Caco-2 (cell line): ENCODE data around the gene MPIG6B. TPM values are rescaled to one million over a fixed set of nuclear protein-coding genes. Genes with fewer than 3 reads are reported as not detected.

Source experiments
- BruUV-seq: library from RNA; stranded (reverse); fragments of 400-500 nt; replicated peaks from 2 replicates; lab custom pipeline; 2021; lab: Mats Ljungman, UMichigan
- CTCF ChIA-PET: fragments of 300-600 bp; sonication (Branson Sonifier 250); formaldehyde crosslinking; loops from one replicate; lab custom pipeline; 2022; ENCODE audit warnings: antibody characterized with exemption; lab: Charles Lee
- POLR2A ChIA-PET: fragments of 300-600 bp; sonication (Branson Sonifier 250); formaldehyde crosslinking; loops from one replicate; lab custom pipeline; 2022; ENCODE audit warnings: antibody characterized with exemption; lab: Charles Lee
- DNase-seq, 2 experiments: peaks; one replicate each; pipeline versions ENCODE4 v3.0.0 to v3.0.0-alpha.2; 2020 to 2022
- H3K27me3 ChIP-seq: replicated peaks from 2 replicates; pipeline ENCODE4 v1.6.0; 2011; ENCODE audit warnings: low read length; ENCODE audit not compliant: control insufficient read depth, insufficient read depth
- H3K36me3 ChIP-seq: 2 replicates; pipeline ENCODE4 v1.5.1; 2011; ENCODE audit warnings: low read length; ENCODE audit not compliant: control insufficient read depth, insufficient read depth
- H3K4me1 ChIP-seq: fragments of 250-450 bp; sonication (Bioruptor Pico); 2 replicates; pipeline ENCODE4 v1.5.1; 2020; ENCODE audit warnings: mild to moderate bottlenecking
- H3K4me3 ChIP-seq: 2 replicates; pipeline ENCODE4 v1.5.1; 2011; ENCODE audit warnings: low read depth, mild to moderate bottlenecking, control low read depth, low read length
- H3K9me3 ChIP-seq: fragments of 250-450 bp; sonication (Bioruptor Pico); 2 replicates; pipeline ENCODE4 v1.5.1; 2020; ENCODE audit warnings: mild to moderate bottlenecking, moderate library complexity
- H3K27ac Mint-ChIP-seq: one replicate; pipeline ENCODE4 v1.8.0; 2022; ENCODE audit warnings: mixed read lengths; ENCODE audit not compliant: unreplicated experiment
- H3K27me3 Mint-ChIP-seq: one replicate; pipeline ENCODE4 v1.8.0; 2022; ENCODE audit warnings: mixed read lengths; ENCODE audit not compliant: insufficient read depth, unreplicated experiment
- H3K36me3 Mint-ChIP-seq: one replicate; pipeline ENCODE4 v1.8.0; 2022; ENCODE audit warnings: mild to moderate bottlenecking, mixed read lengths; ENCODE audit not compliant: insufficient read depth, unreplicated experiment
- H3K4me1 Mint-ChIP-seq: one replicate; pipeline ENCODE4 v1.8.0; 2022; ENCODE audit warnings: low read depth, mixed read lengths; ENCODE audit not compliant: unreplicated experiment
- H3K4me3 Mint-ChIP-seq: one replicate; pipeline ENCODE4 v1.8.0; 2022; ENCODE audit warnings: mild to moderate bottlenecking, moderate library complexity, mixed read lengths; ENCODE audit not compliant: unreplicated experiment
- H3K9me3 Mint-ChIP-seq: one replicate; pipeline ENCODE4 v1.8.0; 2022; ENCODE audit warnings: mixed read lengths; ENCODE audit not compliant: unreplicated experiment
- CTCF ChIP-seq, 2 experiments: fragments of 200-600 bp in 1 of 2; IDR thresholded peaks; 1 replicate in 1 of 2; 2 replicates in 1 of 2; pipeline versions ENCODE4 v1.5.1 to v1.8.0; 2011 to 2022; ENCODE audit warnings: antibody characterized with exemption in 1 of 2, control low read depth in 1 of 2, inconsistent platforms in 1 of 2, low read depth in 1 of 2, low read length in 1 of 2, mild to moderate bottlenecking in 1 of 2, moderate library complexity in 1 of 2; ENCODE audit not compliant: insufficient read depth in 1 of 2, severe bottlenecking in 1 of 2, unreplicated experiment in 1 of 2
- intact Hi-C: fragments of 100-400 bp; cut with micrococcal nuclease; formaldehyde crosslinking; loops from one replicate; pipeline ENCODE4 v1.10.0; 2022; ENCODE audit not compliant: unreplicated experiment
- total RNA-seq: library from RNA; stranded (reverse); gene quantifications from 2 replicates; pipeline ENCODE4 v1.2.3, GENCODE V29; 2022

Gene MPIG6B
- total RNA-seq, 1 experiment from 2014 or later = not detected

- Mint-ChIP-seq H3K27me3 (no peaks in the 10 kb centered on the region), H3K36me3 (peaks cover 25% of the 10 kb centered on the region), H3K9me3 (no peaks in the 10 kb centered on the region), H3K4me1 (peaks cover 16% of the 10 kb centered on the region), H3K4me3 (peak overlapping the region; percentile 91), H3K27ac (peak overlapping the region; percentile 87)
- Histone ChIP-seq H3K4me1 (peaks cover 34% of the 10 kb centered on the region), H3K4me3 (peak overlapping the region; percentile 50), H3K9me3 (no peaks in the 10 kb centered on the region), H3K27me3 (no peaks in the 10 kb centered on the region), H3K36me3 (peaks cover 3% of the 10 kb centered on the region)
- POLR2A ChIA-PET = interaction anchor here (1.2 to 1.7 kb wide), 8 partner anchors 11 to 160 kb away, joined by 3 to 11 read pairs (median 4); partner anchors contain the start of genes CLIC1, HSPA1A, HSPA1L and NEU1
- intact Hi-C loops = loop anchor here (2.0 to 5.0 kb wide), 2 partner anchors 22 to 35 kb away; partner anchors contain the start of genes CLIC1 and LY6G5C
- no peak for DNase-seq
- BruUV-seq = no TSS peak
- CTCF ChIA-PET = interaction anchor here (0.9 to 1.2 kb wide), 5 partner anchors 22 to 104 kb away, joined by 3 to 7 read pairs (median 3); partner anchors contain the start of genes CSNK2B and LSM2
- no peak for TF ChIP-seq CTCF (IDR thresholded peaks at IDR 0.05; ENCODE audit: insufficient read depth in 1 of 2, low read depth in 1 of 2, low read length in 1 of 2, severe bottlenecking in 1 of 2, unreplicated experiment in 1 of 2)
Observed at GRCh38 chr6:31702405-31702818, 20.8 kb upstream of the MPIG6B start.

GRCh38 chr6:31702819-31703716 lies 20.1 kb upstream of the MPIG6B start, which contains the start of gene ABHD16A:
Gene ABHD16A (minus strand): TSS chr6:31703324. CDS start chr6:31703281, 43 bp downstream.
- peaks cover 34% of the 10 kb centered on the region for H3K4me1 ChIP-seq
- ChIA-PET CTCF (interaction anchor here (0.6 to 1.2 kb wide), 8 partner anchors 23 to 154 kb away, joined by 3 to 7 read pairs (median 3); partner anchors contain the start of genes CSNK2B and LSM2), POLR2A (interaction anchor here (0.5 to 1.7 kb wide), 17 partner anchors 10 to 666 kb away, joined by 3 to 11 read pairs (median 4); partner anchors contain the start of genes APOM, CLIC1, HSPA1A and HSPA1B)
- H3K27ac Mint-ChIP-seq = peak within 1 kb of the TSS; percentile 87
- peak within 1 kb of the TSS; percentile 91 for H3K4me3 Mint-ChIP-seq
- peaks cover 19% of the 10 kb centered on the region for H3K36me3 Mint-ChIP-seq
- H3K27me3 Mint-ChIP-seq = no peaks in the 10 kb centered on the region
- H3K4me1 Mint-ChIP-seq = peaks cover 11% of the 10 kb centered on the region
- intact Hi-C loops = loop anchor here (2.0 to 5.0 kb wide), 2 partner anchors 22 to 34 kb away; partner anchors contain the start of genes CLIC1 and LY6G5C
- DNase-seq = peak; percentile 97 to 98
- peaks cover 3% of the 10 kb centered on the region for H3K36me3 ChIP-seq
- no peaks in the 10 kb centered on the region for H3K9me3 Mint-ChIP-seq
- H3K9me3 ChIP-seq = no peaks in the 10 kb centered on the region
- BruUV-seq = no TSS peak
- no peak for TF ChIP-seq CTCF (IDR thresholded peaks at IDR 0.05; ENCODE audit: insufficient read depth in 1 of 2, low read depth in 1 of 2, low read length in 1 of 2, severe bottlenecking in 1 of 2, unreplicated experiment in 1 of 2)
- peak within 1 kb of the TSS; percentile 50 for H3K4me3 ChIP-seq
- no peaks in the 10 kb centered on the region for H3K27me3 ChIP-seq

- BruUV-seq = no TSS peak
- Mint-ChIP-seq H3K9me3 (no peaks in the 10 kb centered on the region), H3K36me3 (peaks cover 5% of the 10 kb centered on the region), H3K27ac (no peak overlapping the region), H3K4me1 (peaks cover 9% of the 10 kb centered on the region), H3K4me3 (no peak overlapping the region), H3K27me3 (no peaks in the 10 kb centered on the region)
- Histone ChIP-seq H3K4me3 (no peak overlapping the region), H3K9me3 (no peaks in the 10 kb centered on the region), H3K4me1 (peaks cover 16% of the 10 kb centered on the region), H3K36me3 (no peaks in the 10 kb centered on the region), H3K27me3 (no peaks in the 10 kb centered on the region)
- ChIA-PET POLR2A (interaction anchor here (0.6 to 0.8 kb wide), 2 partner anchors 24 to 77 kb away, joined by 3 to 5 read pairs; no protein-coding TSS in a partner anchor), CTCF (no interaction called here)
- intact Hi-C loops = no loop called here
- no peak for DNase-seq
- TF ChIP-seq CTCF (IDR thresholded peaks at IDR 0.05; ENCODE audit: insufficient read depth in 1 of 2, low read depth in 1 of 2, low read length in 1 of 2, severe bottlenecking in 1 of 2, unreplicated experiment in 1 of 2) = no peak
Observed at GRCh38 chr6:31705931-31706330, 17.2 kb upstream of the MPIG6B start.
